ENCODE measurements around the gene ISM2.
"Not testable (repeated sequence)": the region's sequence is repeated elsewhere in the genome, so short reads cannot be mapped to it uniquely, and the experiment has no call there.

The ISM2 gene

GRCh38 chr14:77498120-77498979, at the start of gene ISM2:
TSS of gene ISM2 (minus strand) at chr14:77498816. CDS start at chr14:77498793, 23 bp downstream.
- DNase-seq = peak; percentile 79

GRCh38 chr14:77547512-77548180, 49.0 kb upstream of the ISM2 start:
- DNase-seq = no peak

GRCh38 chr14:77545171-77545570, 46.6 kb upstream of the ISM2 start:
- not testable (repeated sequence) for DNase-seq

- no peak for DNase-seq
These were observed 46.0 kb upstream of the ISM2 start for GRCh38 chr14:77544571-77544970.

- DNase-seq = no peak
These were observed 45.2 kb upstream of the ISM2 start for GRCh38 chr14:77543637-77544334.

- DNase-seq = no peak
These were observed 44.6 kb upstream of the ISM2 start for GRCh38 chr14:77543240-77543551.

- no peak for DNase-seq
These were observed 44.0 kb upstream of the ISM2 start for GRCh38 chr14:77542421-77543239.

- DNase-seq = no peak
These were observed 43.3 kb upstream of the ISM2 start for GRCh38 chr14:77541905-77542304.

GRCh38 chr14:77536951-77537350, 38.3 kb upstream of the ISM2 start:
- not testable (repeated sequence) for DNase-seq

- DNase-seq = no peak
These were observed 32.5 kb upstream of the ISM2 start for GRCh38 chr14:77531071-77531470.

GRCh38 chr14:77529963-77530362, 31.3 kb upstream of the ISM2 start:
- no peak for DNase-seq

GRCh38 chr14:77529213-77529612, 30.6 kb upstream of the ISM2 start:
- no peak for DNase-seq

GRCh38 chr14:77528701-77529100, 30.1 kb upstream of the ISM2 start:
- not testable (repeated sequence) for DNase-seq

- DNase-seq = no peak
These were observed 27.6 kb upstream of the ISM2 start for GRCh38 chr14:77526266-77526665.

- no peak for DNase-seq
These were observed 25.9 kb upstream of the ISM2 start for GRCh38 chr14:77524536-77524935.

- no peak for DNase-seq
These were observed 24.5 kb upstream of the ISM2 start for GRCh38 chr14:77523109-77523508.

- peak; percentile 63 for DNase-seq
These were observed 21.9 kb upstream of the ISM2 start for GRCh38 chr14:77520555-77520954.

- no peak for DNase-seq
These were observed 17.5 kb upstream of the ISM2 start for GRCh38 chr14:77516126-77516525.

GRCh38 chr14:77511486-77512162, 13.0 kb upstream of the ISM2 start:
- DNase-seq = no peak

GRCh38 chr14:77509366-77509765, 10.8 kb upstream of the ISM2 start:
- DNase-seq = no peak

GRCh38 chr14:77508876-77509275, 10.3 kb upstream of the ISM2 start:
- no peak for DNase-seq

- DNase-seq = no peak
These were observed 9.6 kb upstream of the ISM2 start for GRCh38 chr14:77508249-77508648.

Measured in NCI-H69 (cell line).